NCI-H1048 (cell line): ENCODE results near the gene SUPT20HL2.
"Not testable (repeated sequence)": the region's sequence is repeated elsewhere in the genome, so short reads cannot be mapped to it uniquely, and the experiment has no call there.

Source experiments
- DNase-seq: peaks from one replicate; lab custom pipeline; 2025; lab: John Stamatoyannopoulos, UW

The SUPT20HL2 gene

DNA sequence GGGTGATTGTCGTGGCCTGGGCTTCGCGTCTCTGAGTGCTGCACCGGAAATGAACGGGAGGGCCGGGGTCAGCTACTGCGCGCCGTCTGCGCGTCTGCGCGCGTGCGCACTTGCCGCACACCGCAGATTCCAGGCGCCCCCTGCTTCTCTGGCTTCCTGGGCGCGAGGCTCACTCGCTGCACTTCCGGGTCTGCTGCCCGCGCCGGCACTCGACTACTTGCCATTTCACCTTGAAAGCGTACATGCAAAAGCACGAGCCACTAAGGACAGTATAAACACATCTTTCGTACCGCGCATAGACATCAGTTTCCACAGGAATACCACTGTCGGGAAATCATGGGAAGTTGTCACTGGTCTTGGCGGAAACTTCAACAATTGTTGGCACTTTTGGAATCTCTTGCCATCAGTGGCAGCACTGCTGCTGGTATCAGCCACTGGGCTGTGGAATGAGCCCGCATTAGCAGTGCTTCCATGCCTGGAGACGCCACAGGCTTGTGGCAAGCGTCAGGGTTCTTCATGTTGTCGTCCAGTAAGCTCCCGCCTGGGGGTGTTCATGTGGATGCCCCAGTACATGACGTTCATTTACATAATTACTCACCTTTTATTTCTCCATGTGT is at the start of gene SUPT20HL2:
SUPT20HL2 (minus strand) TSS at position 51 of the 617 bp plus-strand sequence. CDS start 754 bp downstream, outside the sequence.
- no peak for DNase-seq

DNA sequence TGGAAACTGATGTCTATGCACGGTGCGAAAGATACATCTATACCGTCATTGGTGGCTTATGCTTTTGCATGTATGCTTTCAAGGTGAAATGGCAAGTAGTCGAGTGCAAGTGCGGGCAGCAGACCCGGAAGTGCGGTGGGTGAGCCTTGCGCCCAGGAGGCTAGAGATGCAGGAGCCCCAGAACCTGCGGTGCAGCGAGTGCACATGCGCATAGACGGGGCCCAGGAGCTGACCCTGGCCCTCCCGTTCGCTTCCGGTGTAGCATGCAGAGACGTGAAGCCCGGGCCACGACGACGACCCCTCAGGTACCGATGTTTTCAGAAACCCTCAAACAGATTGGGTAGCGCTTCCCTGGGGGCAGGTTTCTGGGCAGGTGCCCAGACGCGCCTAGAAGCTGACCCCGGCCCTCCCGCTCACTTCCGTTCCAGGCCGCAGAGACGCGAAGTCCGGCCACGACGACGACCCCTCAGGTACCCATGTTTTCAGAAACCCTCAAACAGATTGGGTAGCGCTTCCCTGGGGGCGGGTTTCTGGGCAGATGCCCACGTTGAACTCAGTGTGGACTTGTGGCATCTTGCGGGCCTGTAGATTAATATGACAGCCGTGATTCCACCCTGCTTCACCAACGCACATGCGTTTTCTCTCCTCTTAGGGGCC is 48.3 kb upstream of the SUPT20HL2 start:
- DNase-seq = not testable (repeated sequence)

DNA sequence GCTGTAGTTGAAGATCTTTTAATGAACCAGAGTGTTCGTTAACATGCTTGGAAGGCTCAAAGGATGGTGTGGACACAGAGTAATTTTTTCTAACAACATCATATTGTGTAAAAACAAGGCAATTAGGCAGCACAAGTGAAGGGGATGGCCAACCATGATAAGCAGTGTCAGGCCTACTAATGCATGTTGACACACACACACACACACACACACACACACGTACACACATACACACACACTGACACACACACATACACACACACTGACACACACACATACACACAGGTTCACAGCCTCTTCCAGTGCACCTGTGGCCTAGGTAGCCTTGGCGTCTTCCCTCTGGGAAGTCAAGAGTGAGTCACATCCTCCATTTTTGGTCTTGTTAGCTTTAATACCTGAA is 46.4 kb upstream of the SUPT20HL2 start, which contains the start of gene SUPT20HL1:
SUPT20HL1 (plus strand) TSS at position 368 of the 400 bp plus-strand sequence. CDS start 2,122 bp downstream, outside the sequence.
- no peak for DNase-seq

DNA sequence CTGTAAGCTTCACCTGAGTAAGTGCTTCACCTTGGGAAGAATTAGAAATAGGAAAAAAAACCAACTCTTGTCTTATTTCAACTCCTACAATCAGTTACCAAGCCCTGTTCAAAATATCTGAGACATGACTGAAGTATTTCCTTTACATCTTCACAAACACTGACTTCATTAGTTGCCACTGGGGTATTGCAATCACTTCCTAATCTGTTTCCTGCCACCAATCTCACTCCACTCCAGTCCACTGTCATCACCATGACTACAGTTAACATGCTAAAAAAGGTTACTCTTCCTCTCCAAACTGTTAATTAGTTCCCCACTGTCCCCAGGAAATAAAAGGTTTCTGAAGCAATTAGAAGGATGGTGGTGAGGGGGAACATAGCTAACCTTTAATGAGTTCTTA is 43.2 kb upstream of the SUPT20HL2 start:
- DNase-seq = no peak

DNA sequence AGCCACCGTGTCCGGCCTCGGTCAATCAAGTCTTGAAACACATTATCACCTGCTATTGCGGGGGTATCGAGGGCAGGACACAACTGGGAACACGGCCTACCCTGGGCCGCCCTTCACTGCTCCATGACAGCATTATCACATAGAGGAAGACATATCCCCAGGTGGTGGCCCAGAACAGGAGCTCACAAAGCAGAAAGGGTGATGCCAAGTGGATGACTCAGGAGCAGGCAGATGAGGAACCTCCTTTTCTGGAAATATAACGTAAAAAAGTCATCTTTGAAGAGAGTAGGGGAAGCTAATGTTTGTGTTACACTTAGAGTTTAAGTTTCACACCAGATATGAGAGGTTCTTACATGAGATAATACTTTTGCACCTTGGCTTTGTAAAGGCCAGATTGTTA is 41.2 kb upstream of the SUPT20HL2 start:
- no peak for DNase-seq

DNA sequence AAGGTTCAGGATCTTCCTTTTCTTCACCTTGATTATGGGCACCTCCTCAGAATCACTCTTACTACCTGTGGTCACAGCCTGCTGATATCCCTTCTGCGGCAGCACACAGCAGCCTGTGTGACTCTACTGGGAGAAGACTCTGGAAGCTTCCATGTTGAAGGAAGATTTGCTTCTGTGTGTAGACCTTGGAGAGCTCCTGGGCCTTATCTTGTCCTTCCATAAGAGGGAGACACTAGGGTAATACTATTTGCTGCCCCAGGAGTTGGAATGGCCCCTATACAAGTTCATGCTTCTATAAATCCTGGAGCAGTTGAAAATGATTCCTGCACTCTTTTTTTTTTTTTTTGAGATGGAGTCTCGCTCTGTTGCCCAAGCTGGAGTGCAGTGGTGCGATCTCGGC is 36.3 kb upstream of the SUPT20HL2 start:
- DNase-seq = no peak

DNA sequence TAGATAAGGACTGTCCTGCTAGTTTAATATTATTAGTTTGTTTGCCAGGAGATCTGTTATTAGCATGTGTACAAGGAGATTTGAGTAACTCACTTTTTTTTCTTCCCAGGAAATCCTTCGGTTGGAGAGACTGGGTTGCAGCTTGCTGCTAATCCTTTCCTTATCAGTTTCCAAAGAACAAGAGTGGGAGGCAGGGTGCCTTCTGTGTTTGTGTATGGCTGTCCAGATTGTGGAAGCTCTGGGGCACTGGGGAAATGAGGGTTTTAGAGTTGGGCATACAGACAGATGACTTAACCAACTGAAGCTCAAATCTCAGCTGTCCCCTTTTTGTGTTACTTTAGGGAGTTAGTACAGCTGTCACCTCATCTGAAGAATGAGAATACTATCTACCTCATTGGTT is 34.0 kb upstream of the SUPT20HL2 start:
- DNase-seq = no peak

DNA sequence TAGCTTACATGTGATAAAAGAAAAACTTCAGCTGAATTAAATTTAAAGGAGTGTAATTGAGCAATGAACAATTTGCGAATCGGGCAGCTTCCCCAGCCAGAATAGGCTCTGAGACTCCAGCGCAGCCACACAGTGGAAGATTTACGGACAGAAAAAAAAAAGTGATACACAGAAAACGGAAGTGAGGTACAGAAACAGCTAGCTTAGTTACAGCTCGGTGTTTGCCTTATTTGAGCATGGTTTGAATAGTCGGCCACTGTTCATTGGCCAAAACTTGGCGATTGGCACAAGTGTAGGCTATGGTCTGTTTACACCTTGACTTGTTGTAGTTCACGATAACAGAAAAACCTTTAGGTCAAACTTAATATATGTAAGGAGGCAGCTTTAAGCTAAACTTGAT is 29.9 kb upstream of the SUPT20HL2 start:
- no peak for DNase-seq

DNA sequence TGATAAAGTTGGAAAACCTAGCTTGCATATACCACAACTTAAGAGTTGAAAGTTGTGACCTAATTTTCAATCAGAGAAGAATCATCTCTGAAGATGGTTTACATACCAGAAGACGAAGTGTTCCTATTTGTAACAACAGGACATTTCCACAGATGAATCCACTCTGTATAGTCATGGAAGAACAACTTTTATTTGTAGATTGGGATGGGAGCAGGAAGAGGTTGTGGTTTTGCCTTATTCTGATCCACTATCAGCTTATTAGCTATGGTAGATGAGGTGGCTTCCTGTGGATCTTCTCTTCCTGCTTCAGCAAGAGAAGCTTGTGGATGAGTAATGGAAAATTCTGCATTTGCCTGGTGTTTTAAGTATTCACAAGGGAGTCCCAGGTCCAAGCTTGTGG is 27.9 kb upstream of the SUPT20HL2 start:
- DNase-seq = no peak

DNA sequence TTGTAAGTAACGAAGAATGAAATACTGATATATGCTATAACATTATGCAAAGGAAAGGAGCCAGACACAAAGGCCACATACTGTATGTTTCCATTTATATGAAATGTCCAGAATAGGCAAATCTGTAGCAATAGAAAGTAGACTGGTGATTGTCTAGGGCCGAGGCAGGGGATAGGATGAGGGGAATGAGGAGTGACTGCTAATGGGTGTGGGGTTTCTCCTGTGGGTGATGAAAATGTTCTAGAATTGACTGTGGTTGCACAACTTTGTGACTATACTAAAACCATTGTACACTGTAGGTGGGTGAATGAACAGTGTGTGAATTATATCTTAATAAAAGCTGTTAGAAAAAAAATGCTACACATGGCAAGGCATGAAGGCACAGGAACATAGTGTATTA is 26.6 kb upstream of the SUPT20HL2 start:
- no peak for DNase-seq

DNA sequence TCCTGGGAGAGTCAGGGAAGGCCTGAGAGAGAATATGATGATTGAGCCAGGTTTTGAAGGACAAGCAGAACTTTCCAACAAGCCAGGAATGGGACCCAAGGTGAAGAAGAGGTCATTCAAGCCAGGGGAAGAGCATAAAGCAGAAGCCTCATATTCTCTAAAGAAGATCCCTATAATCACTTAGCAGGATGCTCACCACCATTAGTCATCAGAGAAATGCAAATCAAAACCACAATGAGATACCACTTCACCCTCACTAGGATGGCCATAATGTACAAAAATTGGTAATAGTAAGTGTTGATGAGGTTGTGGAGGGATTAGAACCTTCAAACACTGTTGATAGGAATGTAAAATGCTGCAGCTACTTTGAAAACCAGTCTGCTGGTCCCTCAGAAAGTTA is 26.0 kb upstream of the SUPT20HL2 start:
- DNase-seq = no peak

DNA sequence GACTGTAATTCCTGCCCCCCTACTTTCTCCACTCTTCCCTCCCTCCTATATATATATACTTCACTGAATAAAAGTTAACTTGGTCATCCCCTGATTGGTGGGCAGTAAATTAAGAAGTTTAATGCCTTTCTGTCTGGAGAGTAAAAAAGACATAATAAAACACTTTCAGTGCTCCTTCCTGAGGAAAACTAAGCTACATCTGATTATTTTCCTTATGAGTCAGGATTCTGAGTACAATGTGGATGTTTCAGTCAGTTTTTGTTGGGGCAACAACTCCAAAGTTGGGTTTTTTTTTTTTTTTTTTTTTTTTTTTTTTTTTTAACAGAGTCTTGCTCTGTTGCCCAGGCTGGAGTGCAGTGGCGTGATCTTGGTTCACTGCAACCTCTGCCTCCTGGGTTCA is 22.0 kb upstream of the SUPT20HL2 start:
- no peak for DNase-seq

DNA sequence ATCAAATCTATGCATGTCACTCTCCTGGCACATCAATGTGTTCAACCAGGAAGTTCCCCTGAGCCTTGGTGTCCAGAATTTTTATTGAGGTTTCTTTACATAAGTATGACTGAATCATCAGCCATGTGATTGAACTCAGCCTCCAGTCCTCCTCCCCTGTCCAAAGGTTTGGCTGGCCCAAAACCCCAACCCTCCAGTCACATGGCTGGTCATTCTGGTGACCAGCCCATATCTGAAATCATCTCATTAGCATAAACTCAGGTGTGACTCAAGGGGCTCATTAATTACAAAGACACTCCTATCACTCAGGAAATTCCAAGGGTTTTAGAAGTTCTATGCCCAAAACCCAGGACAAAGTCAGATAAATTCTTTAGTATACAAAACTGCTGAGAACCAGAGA is 20.6 kb upstream of the SUPT20HL2 start:
- DNase-seq = no peak

DNA sequence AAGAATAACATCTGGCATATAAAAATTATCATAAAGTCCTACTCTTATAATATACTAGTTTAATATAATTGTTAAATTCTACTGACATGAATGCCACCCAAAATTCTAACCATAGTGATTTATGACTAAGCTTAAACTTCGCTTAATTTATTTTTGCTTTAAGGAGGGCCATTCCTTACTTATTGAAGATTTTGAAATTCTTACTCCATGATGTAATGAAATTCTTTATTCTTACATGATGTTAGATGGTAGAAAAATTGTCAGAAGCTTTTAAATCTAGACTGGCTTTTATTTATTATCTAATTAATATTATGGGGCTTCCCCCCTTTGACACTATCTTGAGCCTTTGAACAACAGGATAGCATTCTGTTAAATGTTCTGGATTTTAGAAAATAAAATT is 19.5 kb upstream of the SUPT20HL2 start:
- no peak for DNase-seq

DNA sequence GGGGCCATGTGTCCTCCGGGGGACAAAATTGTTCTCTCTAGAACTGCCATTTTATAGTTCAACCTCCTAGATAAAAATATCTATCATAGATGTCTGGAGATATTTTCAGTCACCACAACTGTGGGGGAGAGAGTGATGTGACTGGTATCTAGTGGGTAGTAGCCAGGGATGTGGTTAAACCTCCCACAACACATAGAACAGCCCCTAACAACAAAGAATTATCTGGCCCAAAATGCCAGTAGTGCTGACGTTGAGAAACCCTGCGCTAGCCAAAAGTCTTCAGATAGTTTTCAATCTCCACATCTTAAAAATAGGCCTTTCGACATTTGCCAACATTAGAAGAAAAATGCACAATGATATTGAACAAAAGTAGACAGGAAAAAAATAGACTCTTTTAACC is 19.0 kb upstream of the SUPT20HL2 start:
- no peak for DNase-seq

DNA sequence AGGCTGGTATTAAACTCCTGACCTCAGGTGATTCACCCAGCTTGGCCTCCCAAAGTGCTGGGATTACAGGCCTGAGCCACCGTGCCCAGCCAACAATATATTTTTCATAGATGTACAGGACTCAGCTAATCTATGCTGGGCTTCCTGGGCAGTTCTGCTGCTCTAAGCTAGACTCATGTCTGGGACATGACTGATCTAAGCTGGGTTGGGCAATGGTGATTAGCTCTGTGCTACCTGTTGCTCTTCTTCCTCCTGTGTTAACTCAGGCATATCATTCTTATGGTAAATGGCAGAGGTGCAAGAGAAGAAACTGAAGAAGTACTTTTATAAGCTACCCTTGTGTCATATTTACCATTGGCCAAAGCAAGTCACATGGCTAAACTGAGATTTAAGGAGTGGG is 11.4 kb upstream of the SUPT20HL2 start:
- DNase-seq = no peak

DNA sequence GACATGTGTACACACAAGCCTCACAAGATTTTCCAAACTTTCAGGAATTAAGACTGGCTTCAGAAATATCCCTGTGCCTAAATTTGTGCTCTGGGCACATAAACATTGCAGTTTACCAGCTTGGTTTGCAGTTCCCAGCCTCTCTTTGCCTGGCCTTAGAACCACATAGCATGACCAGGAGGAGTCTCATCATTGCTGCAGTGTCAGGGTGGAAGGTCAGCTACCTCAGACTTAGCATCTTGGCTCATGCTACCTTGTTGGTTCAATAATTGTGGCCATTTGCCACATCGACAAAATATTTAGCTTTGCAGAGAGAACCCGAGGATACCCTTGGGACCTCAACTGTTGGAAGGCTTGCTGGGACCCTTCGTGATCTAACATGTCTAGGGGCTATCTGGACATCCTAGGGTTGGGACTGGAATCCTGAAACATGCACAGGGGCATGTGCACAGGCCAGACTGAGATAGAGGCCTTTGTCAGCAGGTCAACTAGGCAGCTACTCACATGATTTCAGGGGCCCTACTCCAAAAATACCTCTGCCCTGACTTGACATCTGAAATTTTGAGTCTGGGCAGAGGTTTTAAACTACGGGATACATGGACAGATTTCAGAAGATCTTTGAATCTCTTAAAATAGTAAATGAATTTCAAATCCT is 8.0 kb upstream of the SUPT20HL2 start:
- DNase-seq = no peak

DNA sequence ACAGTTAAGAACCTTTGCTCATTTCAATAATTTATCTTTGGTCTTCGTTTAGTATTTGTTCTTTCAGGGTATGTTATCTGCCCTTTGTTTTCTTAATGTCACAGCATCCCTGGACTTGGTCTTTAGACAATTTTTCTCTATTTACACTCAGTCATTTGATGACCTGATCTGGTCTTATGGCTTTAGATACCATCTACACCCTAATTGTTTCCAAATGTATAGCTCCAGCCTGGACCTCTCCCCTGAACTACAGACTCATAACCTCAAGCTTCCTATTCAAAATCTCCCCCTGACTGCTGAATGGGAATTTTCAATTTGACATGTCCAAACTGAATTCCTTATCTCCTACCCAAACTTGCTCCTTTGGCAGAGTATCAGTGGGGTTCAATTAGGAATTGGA is 3.7 kb upstream of the SUPT20HL2 start:
- no peak for DNase-seq

DNA sequence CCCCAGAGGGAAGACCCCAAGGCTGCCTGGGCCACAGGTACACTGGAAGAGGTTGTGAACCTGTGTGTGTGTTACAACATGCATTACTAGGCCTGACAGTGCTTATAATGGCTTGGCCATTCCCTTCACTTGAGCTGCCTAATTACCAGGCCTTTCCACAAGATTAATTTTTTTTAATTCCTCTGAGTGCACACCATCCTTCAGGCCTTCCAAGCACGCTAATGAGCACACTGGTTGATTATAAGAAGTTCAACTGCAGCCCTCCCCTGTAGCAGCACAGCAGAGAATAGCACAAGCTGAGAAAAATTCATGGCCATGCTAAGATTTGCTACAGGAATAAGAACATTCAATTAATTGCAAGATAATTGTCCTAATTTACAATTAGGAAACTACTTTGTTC is 2.2 kb upstream of the SUPT20HL2 start:
- DNase-seq = no peak

DNA sequence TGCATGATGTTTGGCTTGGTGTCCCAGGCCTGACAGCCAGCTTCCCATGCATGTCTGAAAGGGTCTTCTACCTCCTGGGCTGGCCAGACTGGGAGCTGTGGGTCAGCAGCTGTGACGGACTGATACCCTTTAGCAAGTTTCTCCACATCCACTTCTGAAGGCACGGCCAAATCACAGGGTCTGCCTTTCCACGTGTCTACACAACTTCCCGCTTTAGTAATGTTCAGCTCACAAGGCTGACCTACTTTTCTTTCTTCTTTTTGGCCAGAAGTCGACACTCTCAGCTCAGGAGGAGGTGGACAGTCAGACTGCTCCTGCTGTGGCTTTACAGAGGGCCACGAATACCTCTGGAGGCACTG is 1.6 kb downstream of the SUPT20HL2 start:
- not testable (repeated sequence) for DNase-seq

DNA sequence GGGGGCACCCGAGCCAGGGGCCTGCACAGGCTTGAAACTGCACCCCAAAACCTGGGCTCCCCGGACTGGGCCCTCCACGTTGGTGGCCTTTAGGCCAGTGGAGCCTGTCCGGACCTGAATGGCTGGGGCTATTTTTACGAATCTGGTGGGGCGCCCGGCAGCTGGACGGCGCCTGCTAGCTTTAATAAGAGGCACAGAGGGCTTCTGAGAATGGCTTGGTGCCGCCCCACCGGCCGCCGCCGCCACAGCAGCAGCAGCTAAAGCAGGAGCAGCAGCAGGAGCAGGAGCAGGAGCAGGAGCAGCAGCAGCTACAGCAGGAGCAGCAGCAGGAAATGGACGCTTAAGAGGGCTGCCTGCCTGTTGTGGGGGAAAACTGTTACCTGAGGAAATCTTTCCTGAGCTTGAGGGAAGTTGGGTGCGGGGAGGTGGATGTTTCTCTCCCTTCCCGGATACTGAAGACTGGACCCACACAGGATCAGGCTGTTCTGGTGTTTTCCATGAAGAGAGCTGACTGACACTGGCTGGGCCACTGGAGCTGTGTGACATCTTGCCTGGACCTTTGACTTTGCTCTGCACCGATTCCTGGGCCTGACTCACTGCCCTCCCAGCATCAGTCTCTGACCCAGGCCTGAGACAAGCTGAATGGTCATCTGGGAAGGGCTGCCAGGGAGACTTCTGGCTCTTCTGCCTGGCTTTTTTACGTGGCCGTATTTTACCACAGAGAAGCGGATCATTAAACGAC is 2.2 kb downstream of the SUPT20HL2 start:
- not testable (repeated sequence) for DNase-seq

DNA sequence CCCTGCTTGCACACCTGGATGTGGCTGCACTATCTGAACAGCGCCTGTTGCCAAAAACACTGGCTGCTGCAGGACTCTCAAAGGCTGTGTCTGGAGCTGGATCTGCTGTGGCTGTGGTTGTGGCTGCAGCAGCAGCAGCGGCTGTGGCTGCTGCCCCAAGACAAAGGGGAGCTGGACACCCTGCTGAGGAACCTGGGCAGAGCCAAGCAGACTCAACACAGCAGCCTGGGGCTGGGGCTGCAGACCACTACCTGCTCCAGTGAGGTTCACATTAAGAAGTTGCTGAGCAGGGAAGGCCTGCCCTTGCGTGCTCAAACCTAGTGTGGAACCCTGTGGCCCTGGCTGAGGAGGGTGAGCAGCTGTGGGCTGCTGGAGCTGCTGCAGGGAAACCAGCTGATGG is 3.0 kb downstream of the SUPT20HL2 start:
- DNase-seq = not testable (repeated sequence)
